GM12875 (cell line): ENCODE results near the gene PXN.
"Not testable (repeated sequence)": the region's sequence is repeated elsewhere in the genome, so short reads cannot be mapped to it uniquely, and the experiment has no call there.

Experiments
- H3K4me3 ChIP-seq: one replicate; pipeline ENCODE4 v1.5.1; 2011; ENCODE audit warnings: low read depth, low read length, control low read depth
- CTCF ChIP-seq: IDR thresholded peaks from 2 replicates; pipeline ENCODE4 v1.5.1; 2011; ENCODE audit warnings: low read depth, mild to moderate bottlenecking, control low read depth, inconsistent platforms, low read length, moderate library complexity, borderline replicate concordance; ENCODE audit not compliant: insufficient read depth

The PXN gene

GRCh38 chr12:120260607-120261006, 4.9 kb downstream of the PXN start:
- no peak overlapping the region for H3K4me3 ChIP-seq
- no peak for TF ChIP-seq CTCF

GRCh38 chr12:120259418-120260202, 5.9 kb downstream of the PXN start:
- TF ChIP-seq CTCF: no peak
- H3K4me3 ChIP-seq: no peak overlapping the region

DNA sequence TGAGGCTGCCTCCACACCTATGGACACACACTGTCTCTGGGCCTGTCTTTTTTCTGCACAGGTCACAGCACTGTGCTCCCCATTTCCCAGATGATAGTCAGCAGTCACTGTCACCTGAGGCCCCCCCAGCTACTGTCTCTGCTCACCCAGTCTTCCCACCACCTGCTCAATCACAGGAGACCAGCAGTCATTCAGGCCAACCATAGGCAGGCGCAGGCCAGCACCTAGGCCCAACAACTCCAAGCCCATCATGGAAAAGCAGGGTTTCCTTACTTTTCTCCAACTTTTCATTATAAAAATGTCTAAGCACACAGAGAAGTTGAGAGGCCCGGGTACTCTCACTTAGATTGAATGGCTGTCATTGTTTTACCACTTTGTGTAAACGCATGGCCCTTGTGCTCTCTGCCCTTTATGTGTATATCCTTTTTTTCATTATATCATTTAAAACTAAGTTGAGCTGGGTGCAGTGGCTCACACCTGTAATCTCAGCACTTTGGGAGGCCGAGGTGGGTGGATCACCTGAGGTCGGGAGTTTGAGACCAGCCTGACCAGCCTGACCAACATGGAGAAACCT, 7.1 kb downstream of the PXN start:
- H3K4me3 ChIP-seq: no peak overlapping the region
- no peak for TF ChIP-seq CTCF

- TF ChIP-seq CTCF: no peak
- no peak overlapping the region for H3K4me3 ChIP-seq
Measured at GRCh38 chr12:120257041-120257821, 8.3 kb downstream of the PXN start.

GRCh38 chr12:120254809-120255208, 10.7 kb downstream of the PXN start:
- H3K4me3 ChIP-seq: no peak overlapping the region
- TF ChIP-seq CTCF: no peak

DNA sequence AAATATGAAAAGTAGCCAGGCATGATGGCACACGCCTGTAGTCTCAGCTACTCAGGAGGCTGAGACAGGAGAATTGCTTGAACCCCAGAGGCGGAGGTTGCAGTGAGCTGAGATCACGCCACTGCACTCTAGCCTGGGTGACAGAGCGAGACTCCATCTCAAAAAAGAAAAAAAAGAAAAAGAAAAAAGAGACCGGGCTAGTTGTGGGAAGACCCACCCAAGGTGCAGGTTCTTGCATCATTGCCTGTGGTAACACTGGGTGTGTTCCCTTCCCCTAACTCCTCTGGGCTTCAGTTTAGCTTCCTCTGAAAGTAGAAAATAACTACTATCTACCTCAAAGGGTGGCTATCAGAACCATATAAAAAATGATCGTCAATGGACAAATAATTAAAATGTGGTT, 12.2 kb downstream of the PXN start:
- H3K4me3 ChIP-seq: not testable (repeated sequence)

GRCh38 chr12:120252071-120252906, 13.2 kb downstream of the PXN start:
- TF ChIP-seq CTCF: no peak

GRCh38 chr12:120251364-120252070, 14.0 kb downstream of the PXN start:
- H3K4me3 ChIP-seq: not testable (repeated sequence)

More at GRCh38 chr12:120252071-120252906, 13.2 kb downstream of the PXN start:
- H3K4me3 ChIP-seq: no peak overlapping the region
